Large intestine (tissue), 3 donors: ENCODE measurements around the gene HSPH1. TPM values are rescaled to one million over a fixed set of nuclear protein-coding genes. Genes with fewer than 3 reads are reported as not detected.
A peak's percentile ranks its signal among the peaks of the same experiment; 100 is the strongest.

Experiments used
- DNase-seq, 2 donors: peaks; one replicate each; pipeline versions ENCODE4 v3.0.0 to v3.0.0-alpha.2; 2013
- H3K27ac ChIP-seq: one replicate; pipeline ENCODE4 v1.5.1; 2013; ENCODE audit warnings: low read length
- H3K27me3 ChIP-seq: 2 replicates; pipeline ENCODE4 v1.6.1; 2013; ENCODE audit warnings: low read length; ENCODE audit not compliant: control insufficient read depth, insufficient read depth
- H3K36me3 ChIP-seq: 2 replicates; pipeline ENCODE4 v1.6.1; 2013; ENCODE audit warnings: low read length; ENCODE audit not compliant: control insufficient read depth, insufficient read depth
- H3K4me1 ChIP-seq: one replicate; pipeline ENCODE4 v1.6.1; 2013; ENCODE audit warnings: low read length; ENCODE audit not compliant: control insufficient read depth, insufficient read depth
- H3K4me3 ChIP-seq: one replicate; pipeline ENCODE4 v1.5.1; 2013; ENCODE audit warnings: low read length
- H3K9me3 ChIP-seq: one replicate; pipeline ENCODE4 v1.6.1; 2013; ENCODE audit warnings: mild to moderate bottlenecking, low read depth, low read length, moderate library complexity; ENCODE audit not compliant: control insufficient read depth
- WGBS: methylation state at CpG from one replicate; pipeline ENCODE4 v1.1.5; 2013; ENCODE audit warnings: low lambda C conversion rate; ENCODE audit not compliant: insufficient coverage; 5-methylcytosine and 5-hydroxymethylcytosine counted together
- polyA plus RNA-seq: library from polyadenylated mRNA; unstranded; fragments of 120-200 nt; gene quantifications from one replicate; pipeline ENCODE4 v1.2.1, GENCODE V29; 2013

Gene HSPH1
- polyA plus RNA-seq, 1 donor = 65.7 TPM

GRCh38 chr13:31162151-31163008 is 676 bp upstream of the HSPH1 start:
- Histone ChIP-seq H3K9me3 (no peaks in the 10 kb centered on the region), H3K27ac (peak overlapping the region; percentile 83), H3K4me1 (peaks cover 2% of the 10 kb centered on the region), H3K27me3 (no peaks in the 10 kb centered on the region), H3K4me3 (peak overlapping the region; percentile 91), H3K36me3 (no peaks in the 10 kb centered on the region)
- 0% methylated on average over 2 of the region's 34 CpGs for WGBS
- peak; percentile 97 to 98 for DNase-seq

DNA sequence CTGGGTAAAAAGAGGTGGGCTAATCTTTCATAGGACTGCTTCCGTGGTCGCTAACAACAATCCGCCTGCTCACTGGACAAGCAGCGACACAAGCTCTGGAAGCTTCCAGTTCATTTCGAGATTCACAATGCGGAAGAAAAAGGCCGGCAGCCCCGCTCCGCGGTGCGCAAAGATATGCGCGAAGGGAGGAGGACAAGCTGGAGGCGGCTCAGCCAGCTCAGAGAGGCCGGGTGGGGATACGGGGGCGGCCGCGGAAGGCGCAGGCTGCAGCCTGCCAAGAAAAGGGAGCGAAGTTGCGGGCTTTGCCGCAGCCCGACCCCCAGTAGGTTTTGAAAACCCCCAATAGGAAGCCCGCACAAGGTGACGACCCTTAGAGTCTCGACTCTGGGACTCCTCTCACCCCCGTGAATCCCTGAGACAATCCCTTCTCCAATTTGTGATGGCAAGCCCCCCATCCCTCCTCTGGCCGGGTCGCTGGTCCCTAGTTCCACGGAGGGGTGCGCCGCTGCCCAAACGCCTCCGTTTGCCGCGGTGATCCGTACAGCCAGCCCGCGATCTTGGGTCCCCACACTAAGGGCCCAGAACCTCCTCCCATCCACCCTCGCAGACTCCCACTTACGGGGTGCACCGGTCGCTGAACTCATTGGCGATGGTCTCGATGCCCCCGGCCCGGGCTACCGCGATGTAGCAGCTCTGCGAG is 697 bp downstream of the HSPH1 start:
- no CpG with 5 or more reads among the region's 51 CpGs for WGBS
- peak; percentile 58 to 78 for DNase-seq

DNA sequence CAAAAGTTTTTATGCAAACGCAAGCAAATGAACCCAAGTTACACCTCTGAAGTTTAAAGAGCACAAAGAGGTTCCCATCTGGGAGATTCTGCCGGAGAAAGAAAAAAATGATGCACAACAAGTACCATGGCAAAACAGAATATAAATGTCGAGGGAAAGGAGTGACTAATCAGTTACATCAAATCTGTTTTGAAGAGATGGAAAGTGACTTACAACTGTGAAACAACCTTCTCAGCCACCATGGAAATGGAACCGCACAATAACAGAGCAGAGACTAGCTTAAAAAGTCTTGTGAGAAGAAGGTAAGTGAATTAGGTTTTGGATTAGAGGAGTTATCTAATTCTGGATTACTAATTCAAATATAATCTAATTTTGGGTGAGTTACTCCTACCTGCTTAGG is 2.4 kb downstream of the HSPH1 start:
- no peak overlapping the region for H3K27ac ChIP-seq
- no peaks in the 10 kb centered on the region for H3K27me3 ChIP-seq
- DNase-seq = no peak
- no peak overlapping the region for H3K4me3 ChIP-seq
- WGBS = 88% methylated on average over 3 of the region's 4 CpGs
- H3K36me3 ChIP-seq = peaks cover 10% of the 10 kb centered on the region
- peaks cover 2% of the 10 kb centered on the region for H3K4me1 ChIP-seq
- no peaks in the 10 kb centered on the region for H3K9me3 ChIP-seq

More for the DNA sequence above, 697 bp downstream of the HSPH1 start:
- Histone ChIP-seq H3K9me3 (no peaks in the 10 kb centered on the region), H3K4me3 (peak overlapping the region; percentile 91), H3K36me3 (peaks cover 3% of the 10 kb centered on the region), H3K27me3 (no peaks in the 10 kb centered on the region), H3K4me1 (peaks cover 2% of the 10 kb centered on the region), H3K27ac (peak overlapping the region; percentile 84)

DNA sequence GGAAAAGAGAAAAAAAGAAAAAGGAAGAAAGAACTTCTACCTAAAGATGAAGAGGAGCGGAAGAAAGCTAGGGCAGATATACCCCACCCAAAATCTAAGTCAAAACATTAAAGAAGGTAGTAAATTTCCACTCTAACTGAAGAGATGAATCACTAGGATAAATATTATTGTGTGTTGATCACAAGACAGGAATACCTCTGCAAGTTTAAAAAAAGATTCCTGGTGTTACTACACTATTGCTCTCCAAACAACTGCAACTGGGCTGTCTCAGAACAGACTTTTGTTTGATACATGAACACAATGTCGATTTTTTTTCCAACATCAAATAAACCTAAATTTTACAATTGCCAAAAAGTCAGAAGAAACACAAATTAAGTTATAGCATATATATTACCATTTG is 6.8 kb downstream of the HSPH1 start:
- DNase-seq = no peak
- Histone ChIP-seq H3K27ac (no peak overlapping the region), H3K36me3 (peaks cover 36% of the 10 kb centered on the region), H3K27me3 (no peaks in the 10 kb centered on the region), H3K4me3 (no peak overlapping the region), H3K9me3 (no peaks in the 10 kb centered on the region), H3K4me1 (no peaks in the 10 kb centered on the region)
- WGBS = 100% methylated on average over 2 of the region's 2 CpGs

DNA sequence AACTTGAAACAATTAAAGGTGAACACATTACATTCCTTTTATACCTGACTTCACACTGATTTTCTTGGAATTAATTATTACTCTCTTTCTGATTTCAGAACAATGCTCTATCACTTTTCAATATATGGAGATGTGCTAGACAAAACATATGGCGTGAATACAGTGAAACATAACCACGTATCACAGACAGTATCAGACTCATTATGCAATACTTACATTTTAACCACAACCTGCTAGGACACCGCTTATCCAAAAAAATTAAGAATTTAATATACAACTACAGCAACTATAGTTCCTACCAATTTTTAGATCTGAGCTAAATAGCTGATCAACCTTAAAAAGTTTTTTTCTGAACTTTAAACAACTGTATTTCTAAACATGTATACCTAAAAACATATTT is 9.9 kb downstream of the HSPH1 start:
- Histone ChIP-seq H3K27me3 (no peaks in the 10 kb centered on the region), H3K4me3 (no peak overlapping the region), H3K4me1 (no peaks in the 10 kb centered on the region), H3K36me3 (peaks cover 54% of the 10 kb centered on the region), H3K27ac (no peak overlapping the region), H3K9me3 (no peaks in the 10 kb centered on the region)
- WGBS = 100% methylated on average over 3 of the region's 3 CpGs
- no peak for DNase-seq

DNA sequence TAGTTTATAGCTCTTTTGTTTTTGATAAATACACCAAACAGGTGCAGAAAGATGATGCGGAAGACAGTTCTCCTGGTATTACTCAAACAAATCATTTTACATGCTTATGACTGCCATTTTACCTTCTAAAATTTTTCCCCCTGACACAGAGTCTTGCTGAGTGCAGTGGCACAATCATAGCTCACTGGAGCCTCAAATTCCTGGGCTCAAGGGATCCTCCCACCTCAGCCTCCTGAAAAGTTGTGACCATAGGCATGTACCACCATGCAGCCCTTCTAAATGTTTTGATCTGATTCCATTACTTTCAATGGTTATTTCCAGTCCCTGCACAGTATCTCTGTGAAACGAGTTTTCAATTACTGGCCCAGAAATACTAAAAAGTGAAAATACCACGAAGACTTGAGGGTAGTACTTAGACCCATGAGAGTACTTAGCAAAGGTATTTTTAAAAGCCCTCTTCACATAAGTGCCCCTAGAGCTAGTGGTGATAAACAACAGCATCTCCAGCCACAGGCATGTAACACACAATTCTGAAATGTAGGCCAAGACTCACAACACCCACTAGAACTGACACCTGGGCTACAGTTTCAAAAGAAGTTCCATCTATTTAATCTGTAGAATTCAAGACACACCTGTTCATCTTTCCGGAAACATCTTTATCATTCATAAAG is 11.3 kb downstream of the HSPH1 start:
- Histone ChIP-seq H3K4me1 (no peaks in the 10 kb centered on the region), H3K27ac (no peak overlapping the region), H3K27me3 (no peaks in the 10 kb centered on the region), H3K36me3 (peaks cover 57% of the 10 kb centered on the region), H3K4me3 (no peak overlapping the region), H3K9me3 (no peaks in the 10 kb centered on the region)
- no peak for DNase-seq
- 100% methylated on average over 1 of the region's 4 CpGs for WGBS

GRCh38 chr13:31149604-31150003 is 12.1 kb downstream of the HSPH1 start:
- Histone ChIP-seq H3K4me3 (no peak overlapping the region), H3K27ac (no peak overlapping the region), H3K27me3 (no peaks in the 10 kb centered on the region), H3K4me1 (no peaks in the 10 kb centered on the region), H3K9me3 (no peaks in the 10 kb centered on the region), H3K36me3 (peaks cover 59% of the 10 kb centered on the region)
- no peak for DNase-seq
- no CpG with 5 or more reads among the region's 2 CpGs for WGBS

- Histone ChIP-seq H3K4me3 (no peak overlapping the region), H3K36me3 (peaks cover 60% of the 10 kb centered on the region), H3K9me3 (no peaks in the 10 kb centered on the region), H3K27ac (no peak overlapping the region), H3K27me3 (no peaks in the 10 kb centered on the region), H3K4me1 (no peaks in the 10 kb centered on the region)
- WGBS = 100% methylated on average over 2 of the region's 4 CpGs
- no peak for DNase-seq
These were observed 16.3 kb downstream of the HSPH1 start for GRCh38 chr13:31145417-31145816.

DNA sequence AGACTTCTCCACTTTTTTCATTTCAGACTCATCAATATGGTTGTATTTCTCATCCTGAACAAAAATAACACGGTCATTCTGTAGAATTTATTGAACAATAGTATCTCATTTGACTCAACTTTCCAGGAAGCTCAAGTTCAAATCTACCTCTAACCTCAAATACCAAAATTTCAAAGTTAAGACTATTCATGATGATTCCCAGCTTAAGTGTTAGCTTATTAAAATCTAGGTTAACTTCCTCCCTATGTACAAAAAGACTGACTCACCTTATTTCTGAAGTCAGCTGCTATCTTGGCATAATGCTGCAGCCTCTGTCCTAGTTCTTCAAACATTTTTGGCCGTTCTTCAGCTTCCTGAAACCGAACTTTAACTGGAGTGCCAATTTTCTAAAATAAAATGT is 23.2 kb downstream of the HSPH1 start:
- H3K9me3 ChIP-seq = no peaks in the 10 kb centered on the region
- peaks cover 63% of the 10 kb centered on the region for H3K36me3 ChIP-seq
- DNase-seq = no peak
- no peak overlapping the region for H3K27ac ChIP-seq
- no peak overlapping the region for H3K4me3 ChIP-seq
- no peaks in the 10 kb centered on the region for H3K4me1 ChIP-seq
- WGBS = 100% methylated on average over 1 of the region's 3 CpGs
- H3K27me3 ChIP-seq = no peaks in the 10 kb centered on the region

GRCh38 chr13:31136724-31137123 is 25.0 kb downstream of the HSPH1 start:
- no peak for DNase-seq
- no peaks in the 10 kb centered on the region for H3K9me3 ChIP-seq
- no peak overlapping the region for H3K4me3 ChIP-seq
- no peaks in the 10 kb centered on the region for H3K4me1 ChIP-seq
- H3K27ac ChIP-seq = no peak overlapping the region
- H3K27me3 ChIP-seq = no peaks in the 10 kb centered on the region
- H3K36me3 ChIP-seq = peaks cover 48% of the 10 kb centered on the region
